ENCODE results near the gene SDHC.
"Not testable (repeated sequence)": the region's sequence is repeated elsewhere in the genome, so short reads cannot be mapped to it uniquely, and the experiment has no call there.

Gene SDHC

GRCh38 chr1:161388639-161389038, 74.5 kb downstream of the SDHC start:
- DNase-seq (ENCODE audit: low spot score) = no peak

- not testable (repeated sequence) for DNase-seq (ENCODE audit: low spot score)
Measured at GRCh38 chr1:161389158-161389557, 75.0 kb downstream of the SDHC start.

- peak; percentile 97 for DNase-seq (ENCODE audit: low spot score)
Measured at GRCh38 chr1:161389691-161390558, 75.7 kb downstream of the SDHC start.

- DNase-seq (ENCODE audit: low spot score) = no peak
Measured at GRCh38 chr1:161390559-161390858, 76.3 kb downstream of the SDHC start.

- DNase-seq (ENCODE audit: low spot score) = not testable (repeated sequence)
Measured at GRCh38 chr1:161391136-161391535, 77.0 kb downstream of the SDHC start.

- no peak for DNase-seq (ENCODE audit: low spot score)
Measured at GRCh38 chr1:161391611-161392010, 77.4 kb downstream of the SDHC start.

- no peak for DNase-seq (ENCODE audit: low spot score)
Measured at GRCh38 chr1:161393151-161393550, 79.0 kb downstream of the SDHC start.

GRCh38 chr1:161397038-161397437, 82.9 kb downstream of the SDHC start:
- DNase-seq (ENCODE audit: low spot score) = not testable (repeated sequence)

GRCh38 chr1:161398900-161399256, 84.7 kb downstream of the SDHC start:
- no peak for DNase-seq (ENCODE audit: low spot score)

GRCh38 chr1:161399257-161399998, 85.2 kb downstream of the SDHC start:
- DNase-seq (ENCODE audit: low spot score) = peak; percentile 85

GRCh38 chr1:161402446-161402845, 88.3 kb downstream of the SDHC start:
- DNase-seq (ENCODE audit: low spot score) = no peak

- no peak for DNase-seq (ENCODE audit: low spot score)
Measured at GRCh38 chr1:161404051-161404597, 89.9 kb downstream of the SDHC start.

- not testable (repeated sequence) for DNase-seq (ENCODE audit: low spot score)
Measured at GRCh38 chr1:161406551-161406950, 92.4 kb downstream of the SDHC start.

- DNase-seq (ENCODE audit: low spot score) = no peak
Measured at GRCh38 chr1:161407451-161407985, 93.3 kb downstream of the SDHC start.

GRCh38 chr1:161408429-161409052, 94.4 kb downstream of the SDHC start:
- DNase-seq (ENCODE audit: low spot score) = no peak

- DNase-seq (ENCODE audit: low spot score) = not testable (repeated sequence)
Measured at GRCh38 chr1:161409848-161410635, 95.9 kb downstream of the SDHC start.

- not testable (repeated sequence) for DNase-seq (ENCODE audit: low spot score)
Measured at GRCh38 chr1:161410636-161410970, 96.4 kb downstream of the SDHC start.
